NCI-H524 (cell line): ENCODE results near the gene HDAC4.

Source experiments
- DNase-seq, 2 experiments: peaks; one replicate each; lab custom pipeline; 2025; lab: John Stamatoyannopoulos, UW

The HDAC4 gene

DNA sequence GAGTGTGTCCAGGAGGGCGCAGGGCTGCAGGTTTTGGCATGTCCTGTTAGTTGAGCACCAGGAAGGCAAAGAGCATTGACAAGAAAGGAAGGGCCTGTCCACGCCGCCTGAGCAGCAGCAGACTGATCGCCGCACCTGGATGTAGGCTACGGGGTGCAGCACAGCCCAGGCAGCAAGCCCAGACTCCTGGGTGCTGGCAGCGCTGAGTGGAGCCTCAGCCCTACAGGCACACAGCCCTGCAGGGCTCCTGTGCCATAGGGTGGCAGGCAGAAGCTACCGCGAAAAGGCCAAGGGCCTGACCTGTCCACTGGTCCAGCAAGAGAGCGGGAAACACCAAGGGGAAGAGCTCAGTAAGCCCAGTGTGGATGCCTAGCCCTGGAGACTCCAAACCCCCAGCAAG, 198.0 kb downstream of the HDAC4 start:
- DNase-seq, result no peak

DNA sequence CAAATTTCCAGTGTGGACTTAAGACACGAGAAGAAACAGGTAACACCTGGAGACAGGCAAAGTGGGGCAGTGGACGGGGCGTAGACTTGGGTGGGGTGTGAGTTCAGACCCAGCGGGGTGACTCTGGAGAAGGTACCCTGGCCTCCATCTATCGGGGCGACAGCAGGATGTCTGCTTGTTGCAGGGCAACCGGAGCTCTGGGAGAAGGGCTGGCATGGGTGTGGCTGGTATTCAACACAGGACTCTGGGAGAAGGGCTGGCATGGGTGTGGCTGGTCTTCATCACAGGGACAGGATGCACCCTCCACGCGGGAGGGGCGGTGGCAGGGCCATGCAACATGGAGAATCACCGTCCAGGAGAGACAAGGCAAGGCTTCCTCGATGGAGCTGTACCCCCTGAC, 198.5 kb downstream of the HDAC4 start:
- DNase-seq, result no peak

DNA sequence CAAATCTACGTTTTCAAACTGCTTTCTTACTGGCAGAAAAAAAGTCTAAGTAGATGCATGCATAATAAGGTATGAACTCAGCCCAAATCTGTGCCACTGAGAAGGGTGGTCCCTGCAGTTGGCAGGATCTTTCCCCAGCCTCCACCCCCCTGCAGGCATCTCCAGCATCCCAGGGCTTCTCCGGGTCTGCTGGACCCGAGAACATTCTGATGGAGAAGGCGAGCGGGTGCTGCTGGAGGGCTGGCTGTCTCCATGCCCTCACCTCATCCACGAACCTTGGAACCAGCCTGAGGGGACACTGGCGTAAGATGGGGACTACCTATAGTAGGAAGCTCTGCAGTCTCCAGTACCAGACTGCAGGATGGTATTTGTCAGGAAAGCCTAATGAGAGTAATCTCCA, 198.9 kb downstream of the HDAC4 start:
- no peak for DNase-seq

DNA sequence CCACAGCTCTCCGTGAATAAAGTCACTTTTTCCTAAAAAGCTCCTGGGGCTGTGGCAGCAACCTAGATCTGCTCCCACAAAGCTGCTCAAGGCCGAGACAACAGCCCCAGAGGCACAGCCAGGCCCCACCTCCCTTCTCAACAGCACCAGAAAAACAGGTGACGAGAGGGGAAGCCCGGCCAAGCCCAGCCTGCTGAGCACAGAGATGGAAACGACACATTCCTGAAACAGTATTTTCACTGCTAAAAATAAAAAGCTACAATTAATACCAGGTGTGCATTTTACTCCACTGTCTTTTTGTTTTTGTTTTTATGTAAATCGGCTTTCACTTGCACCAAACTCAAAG, 199.3 kb downstream of the HDAC4 start:
- DNase-seq, result no peak

GRCh38 chr2:239200646-239201530, 199.9 kb downstream of the HDAC4 start:
- DNase-seq, result no peak

GRCh38 chr2:239199041-239199768, 201.6 kb downstream of the HDAC4 start:
- DNase-seq, result no peak

DNA sequence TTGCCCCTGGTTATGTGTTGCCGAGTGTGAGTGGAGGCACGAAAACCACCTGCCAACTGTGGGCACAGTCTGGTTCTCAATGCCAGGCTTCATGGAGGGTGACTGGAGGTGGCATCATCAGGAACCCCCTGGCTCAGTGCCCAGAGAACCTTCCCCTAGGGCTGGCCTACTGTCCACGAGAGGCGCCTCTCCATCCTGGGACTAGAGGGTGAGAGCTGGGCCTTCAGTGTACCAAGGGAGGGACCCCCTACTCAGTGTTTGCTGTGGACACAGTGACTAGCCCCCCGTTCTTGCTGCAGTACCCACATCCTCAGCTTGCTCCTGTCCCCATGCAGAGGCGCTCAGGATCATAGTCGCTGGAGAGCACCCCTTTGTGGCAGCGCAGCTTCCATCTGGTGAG, 202.6 kb downstream of the HDAC4 start:
- no peak for DNase-seq

DNA sequence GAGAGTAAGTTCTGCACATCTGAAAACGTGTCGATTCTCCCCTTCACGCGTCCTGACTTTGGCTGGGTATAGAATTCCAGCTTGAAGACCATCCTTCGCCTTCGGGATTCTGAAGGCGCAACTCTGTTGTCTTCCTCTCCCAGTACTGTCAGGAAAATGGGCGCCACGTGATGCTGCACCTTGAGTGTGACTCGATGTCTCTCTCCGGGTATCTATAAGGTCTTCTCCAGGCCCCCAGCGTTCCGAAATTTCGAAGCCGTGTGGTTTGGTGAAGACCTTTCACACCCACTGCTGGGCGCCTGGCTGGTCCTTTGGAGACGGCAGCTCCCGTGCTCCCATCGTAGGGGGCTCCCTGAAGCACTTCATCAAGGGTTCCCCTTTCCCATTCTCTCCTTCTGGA, 203.7 kb downstream of the HDAC4 start:
- DNase-seq, result no peak

DNA sequence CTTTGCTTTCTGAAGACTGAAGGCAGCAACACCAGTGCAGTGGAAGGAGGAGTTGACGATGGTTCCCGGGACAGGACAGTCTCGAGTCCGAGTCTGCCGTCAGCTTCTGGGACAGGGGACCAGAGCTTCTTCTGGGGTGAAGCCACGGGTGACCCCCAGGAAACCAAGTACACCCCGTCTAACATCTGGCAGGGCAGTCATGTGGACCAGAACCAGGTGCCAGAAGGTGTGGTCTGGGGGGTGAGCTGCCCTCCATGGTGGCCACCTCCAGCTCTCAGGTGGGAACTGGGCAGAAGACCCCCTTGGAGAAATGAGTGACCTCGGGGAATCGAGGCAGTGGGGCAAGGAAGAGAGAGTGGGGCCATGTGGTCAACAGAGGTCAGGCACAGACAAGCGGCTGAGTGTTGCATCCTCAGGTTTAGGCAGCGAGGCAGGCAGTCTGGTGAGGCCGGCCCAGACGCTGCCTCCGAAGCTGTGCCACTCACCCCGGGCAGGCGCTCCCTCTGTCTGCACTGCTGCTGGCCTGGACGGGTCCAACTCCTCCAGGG, 204.3 kb downstream of the HDAC4 start:
- DNase-seq, result no peak

- DNase-seq, result no peak
Observed at GRCh38 chr2:239195992-239196391, 204.8 kb downstream of the HDAC4 start.

GRCh38 chr2:239195318-239195871, 205.4 kb downstream of the HDAC4 start:
- DNase-seq, result no peak

GRCh38 chr2:239194731-239195317, 206.0 kb downstream of the HDAC4 start:
- DNase-seq, result no peak

DNA sequence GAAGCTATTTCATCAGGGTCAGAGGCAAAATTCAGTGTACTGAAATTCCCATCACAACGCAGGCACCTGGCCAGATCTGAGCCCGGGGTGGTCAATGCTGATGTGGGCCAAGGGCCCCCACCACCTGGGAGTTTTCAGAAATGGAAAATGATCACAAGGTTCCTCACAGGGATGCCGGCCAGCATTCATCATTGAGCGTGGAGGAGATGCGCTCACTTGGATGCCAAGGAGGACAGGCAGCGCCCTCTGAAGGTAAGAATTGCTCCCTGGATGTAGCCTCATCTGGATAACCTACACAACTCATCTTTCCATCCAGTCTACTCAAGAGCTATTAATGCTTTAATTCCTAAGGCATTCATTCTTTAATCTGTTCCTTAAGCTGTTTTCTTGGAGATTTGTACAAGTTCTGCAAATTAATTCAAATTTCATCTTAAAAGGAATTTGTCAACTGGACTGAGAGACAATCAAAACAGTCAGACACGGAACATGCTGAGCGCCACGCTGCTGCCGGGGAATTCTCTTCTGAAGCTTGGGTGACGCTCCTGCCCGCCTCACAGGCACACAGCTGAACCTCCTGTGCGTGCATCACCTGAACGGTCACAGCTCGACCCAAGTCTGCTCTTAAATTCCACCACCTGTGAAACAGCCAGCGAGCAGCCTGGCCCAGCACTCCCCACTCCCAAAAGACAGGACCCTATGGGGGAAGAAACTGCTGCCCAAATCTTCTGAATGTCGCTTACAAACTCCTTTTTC, 206.7 kb downstream of the HDAC4 start:
- no peak for DNase-seq

DNA sequence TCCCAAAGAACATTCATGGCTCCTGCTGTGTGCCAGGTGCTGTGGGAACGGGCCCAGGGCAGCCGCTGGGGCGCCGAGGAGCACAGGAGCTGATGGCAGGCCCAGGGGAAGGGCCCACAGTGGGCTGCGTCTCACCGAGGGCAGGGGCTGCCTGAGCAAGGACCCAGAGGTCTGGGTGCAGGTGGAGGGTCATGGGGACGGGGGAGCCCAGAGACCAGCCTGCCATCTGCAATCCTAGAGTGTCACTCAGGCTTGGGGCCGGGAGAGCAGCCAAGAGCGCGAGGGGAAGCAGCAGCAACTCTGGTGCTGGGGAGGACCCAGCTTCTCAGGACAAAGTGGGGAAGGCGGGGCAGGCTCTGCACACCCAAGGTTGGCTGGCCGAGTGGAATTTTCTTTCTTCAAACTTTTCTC, 207.4 kb downstream of the HDAC4 start:
- no peak for DNase-seq

- no peak for DNase-seq
Observed at GRCh38 chr2:239192975-239193374, 207.8 kb downstream of the HDAC4 start.

GRCh38 chr2:239192456-239192855, 208.4 kb downstream of the HDAC4 start:
- no peak for DNase-seq

DNA sequence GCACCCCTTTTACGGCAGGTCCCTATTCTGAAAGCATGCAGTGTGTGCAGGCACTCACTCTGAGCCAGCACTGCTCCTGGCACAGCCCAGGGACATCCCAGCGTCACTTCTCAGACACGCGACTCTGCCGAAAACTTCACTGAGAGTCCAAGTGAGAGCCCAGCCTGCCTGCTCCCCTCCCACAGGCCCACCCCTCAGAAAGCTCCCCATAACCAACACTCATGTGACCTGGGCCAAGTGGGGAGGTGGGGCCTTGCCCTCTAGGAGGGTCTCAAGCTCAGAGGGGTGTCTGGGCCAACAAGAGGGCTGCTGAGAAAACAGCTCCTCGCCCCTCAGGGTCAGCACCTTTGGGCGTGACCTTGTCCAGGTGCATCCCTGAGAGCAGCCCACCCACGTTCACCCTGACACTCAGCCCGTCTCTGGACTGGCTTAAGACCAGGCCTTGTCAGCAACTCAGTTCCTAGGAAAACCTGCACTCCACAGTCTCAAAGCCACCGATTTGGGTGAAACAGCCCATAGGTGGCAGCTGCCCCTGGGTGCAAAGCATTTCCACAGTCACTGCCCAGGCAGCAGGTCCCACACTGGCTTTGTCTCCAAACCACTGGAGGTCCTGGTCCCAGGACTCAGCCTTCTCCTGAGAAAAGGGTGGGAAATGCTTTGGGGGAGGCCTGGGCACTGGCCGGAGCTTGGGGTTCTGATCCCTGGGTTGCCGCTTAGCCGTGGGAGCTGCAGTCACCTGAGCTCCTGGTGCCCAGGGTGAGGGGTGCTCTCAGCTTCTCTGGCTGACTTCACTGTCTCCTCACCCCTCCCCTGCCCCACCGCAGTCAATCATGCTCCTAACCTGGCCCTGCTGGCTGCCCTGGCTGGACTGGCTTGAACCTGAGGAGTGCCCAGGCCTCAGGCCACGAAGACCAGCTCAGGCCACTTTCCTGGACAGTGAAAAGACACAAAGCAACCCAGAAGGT, 209.6 kb downstream of the HDAC4 start:
- DNase-seq, result no peak

- no peak for DNase-seq
Observed at GRCh38 chr2:239190361-239190760, 210.5 kb downstream of the HDAC4 start.

DNA sequence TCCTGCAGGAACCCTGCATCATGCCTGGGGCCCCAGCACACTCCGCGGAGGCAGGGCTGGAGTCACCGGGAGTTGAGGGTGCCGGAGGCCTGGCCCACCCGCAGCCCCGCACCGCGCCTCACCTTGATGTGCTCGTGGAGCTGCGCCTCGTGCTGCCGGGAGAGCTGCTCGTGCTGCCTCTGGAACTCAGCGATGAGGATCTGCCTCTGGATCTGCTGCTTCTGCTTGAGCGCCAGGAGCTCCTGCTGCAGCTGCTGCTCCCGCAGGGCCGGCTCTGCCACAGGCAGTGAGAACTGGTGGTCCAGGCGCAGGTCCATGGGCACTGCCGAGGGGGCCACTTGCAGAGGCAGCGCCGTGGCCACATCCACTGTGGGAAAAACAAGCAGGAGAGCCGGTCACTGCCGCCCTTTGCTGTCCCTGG, 211.1 kb downstream of the HDAC4 start:
- no peak for DNase-seq

- DNase-seq, result no peak
Observed at GRCh38 chr2:239188536-239188935, 212.3 kb downstream of the HDAC4 start.
